ENCODE measurements around the gene CPE.

The CPE gene

DNA sequence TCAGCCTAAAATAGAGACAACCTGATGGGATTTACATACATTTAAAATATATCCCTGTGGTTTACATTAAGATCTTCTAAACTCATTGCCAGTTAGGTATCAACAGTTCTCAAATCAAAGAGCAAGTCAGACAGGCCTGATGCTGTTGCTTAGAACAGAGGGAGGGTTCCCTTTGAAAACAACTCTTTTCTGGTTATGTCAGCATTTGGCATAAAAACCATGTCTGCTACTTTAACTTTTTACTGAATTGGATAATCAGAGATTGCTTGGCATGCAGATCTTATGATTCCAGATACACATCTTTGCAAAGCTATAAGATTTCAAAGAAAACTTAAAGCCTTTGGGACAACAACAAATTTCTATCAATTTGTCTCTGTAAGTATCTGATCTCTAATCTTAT is 140.8 kb downstream of the CPE start:
- H3K4me3 ChIP-seq (replicated peaks; ENCODE audit: low read depth, low read length), result no peak overlapping the region
- TF ChIP-seq, protein P1, sequence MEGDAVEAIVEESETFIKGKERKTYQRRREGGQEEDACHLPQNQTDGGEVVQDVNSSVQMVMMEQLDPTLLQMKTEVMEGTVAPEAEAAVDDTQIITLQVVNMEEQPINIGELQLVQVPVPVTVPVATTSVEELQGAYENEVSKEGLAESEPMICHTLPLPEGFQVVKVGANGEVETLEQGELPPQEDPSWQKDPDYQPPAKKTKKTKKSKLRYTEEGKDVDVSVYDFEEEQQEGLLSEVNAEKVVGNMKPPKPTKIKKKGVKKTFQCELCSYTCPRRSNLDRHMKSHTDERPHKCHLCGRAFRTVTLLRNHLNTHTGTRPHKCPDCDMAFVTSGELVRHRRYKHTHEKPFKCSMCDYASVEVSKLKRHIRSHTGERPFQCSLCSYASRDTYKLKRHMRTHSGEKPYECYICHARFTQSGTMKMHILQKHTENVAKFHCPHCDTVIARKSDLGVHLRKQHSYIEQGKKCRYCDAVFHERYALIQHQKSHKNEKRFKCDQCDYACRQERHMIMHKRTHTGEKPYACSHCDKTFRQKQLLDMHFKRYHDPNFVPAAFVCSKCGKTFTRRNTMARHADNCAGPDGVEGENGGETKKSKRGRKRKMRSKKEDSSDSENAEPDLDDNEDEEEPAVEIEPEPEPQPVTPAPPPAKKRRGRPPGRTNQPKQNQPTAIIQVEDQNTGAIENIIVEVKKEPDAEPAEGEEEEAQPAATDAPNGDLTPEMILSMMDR (IDR thresholded peaks at IDR 0.05; ENCODE audit: low read length, missing control alignments), result no peak
- no peak for DNase-seq (ENCODE audit: low read depth)

DNA sequence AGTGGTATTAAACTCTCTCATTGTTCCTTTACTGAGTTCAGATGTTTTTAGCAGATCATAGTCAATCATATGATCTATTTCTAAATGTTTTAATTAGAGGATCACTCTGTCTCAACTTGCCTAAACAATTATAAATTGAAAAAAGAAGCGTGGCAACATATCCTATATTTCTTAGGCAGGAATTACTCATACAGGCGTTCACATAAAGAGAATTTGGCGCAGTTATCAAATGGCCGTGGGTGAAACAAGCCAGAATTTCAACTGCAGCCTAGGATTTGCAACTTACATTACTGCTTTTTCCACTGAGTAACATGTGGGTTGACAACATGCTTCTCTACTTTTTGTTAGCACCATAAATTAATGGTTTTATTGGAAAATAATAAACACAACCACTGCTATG is 141.3 kb downstream of the CPE start:
- H3K4me3 ChIP-seq (replicated peaks; ENCODE audit: low read depth, low read length), result no peak overlapping the region
- TF ChIP-seq, protein P1 (IDR thresholded peaks at IDR 0.05; ENCODE audit: low read length, missing control alignments), result no peak
- DNase-seq (ENCODE audit: low read depth), result no peak

DNA sequence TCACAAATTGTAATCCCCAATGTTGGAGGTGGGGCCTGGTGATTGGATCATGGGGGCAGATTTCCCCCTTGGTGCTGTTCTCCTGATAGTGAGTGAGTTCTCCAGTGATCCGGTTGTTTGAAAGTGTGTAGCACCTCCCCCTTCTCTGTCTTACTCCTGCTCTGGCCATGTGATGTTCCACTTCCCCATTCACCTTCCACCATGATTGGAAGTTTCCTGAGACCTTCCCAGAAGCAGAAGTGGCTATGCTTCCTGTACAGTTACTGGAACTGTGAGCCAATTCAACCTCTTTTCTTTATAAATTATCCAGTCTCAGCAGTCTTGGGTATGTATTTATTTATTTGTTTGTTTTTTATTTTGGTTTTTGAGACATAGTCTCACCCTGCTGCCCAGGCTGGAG is 143.2 kb downstream of the CPE start:
- DNase-seq (ENCODE audit: low read depth), result no peak
- H3K4me3 ChIP-seq (replicated peaks; ENCODE audit: low read depth, low read length), result no peak overlapping the region
- TF ChIP-seq, protein P1 (IDR thresholded peaks at IDR 0.05; ENCODE audit: low read length, missing control alignments), result no peak

DNA sequence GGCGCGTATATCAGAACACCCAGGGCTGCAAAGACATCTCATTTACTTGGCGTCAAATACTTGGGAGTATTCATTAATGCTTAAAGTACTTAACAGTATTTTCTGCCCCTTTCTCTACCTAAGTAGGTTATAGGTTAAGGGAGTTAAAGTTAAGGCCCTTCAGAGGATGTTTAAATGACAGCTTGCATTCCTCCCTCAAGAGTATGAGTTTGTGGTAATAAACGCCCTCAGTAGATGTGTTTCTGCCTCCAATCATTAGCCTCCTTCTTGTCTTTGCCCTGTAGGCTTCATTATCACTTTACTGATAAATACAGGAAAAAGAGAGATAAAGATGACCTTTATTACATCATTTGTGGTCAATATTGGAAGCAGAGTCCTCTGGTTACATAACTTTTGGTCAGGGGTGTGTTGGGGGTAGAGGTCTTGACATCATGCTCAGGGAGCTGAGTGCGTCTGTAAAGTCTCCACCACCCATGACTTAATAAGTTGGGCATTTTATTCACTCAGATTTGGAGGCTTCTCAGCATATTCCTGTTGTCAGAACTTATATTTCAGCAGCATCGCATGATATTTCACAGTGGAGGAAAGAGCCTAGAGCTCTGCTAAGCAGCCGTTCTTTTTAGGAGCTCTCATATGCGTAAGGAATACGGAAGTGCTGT is 145.9 kb downstream of the CPE start:
- TF ChIP-seq, protein P1 (IDR thresholded peaks at IDR 0.05; ENCODE audit: low read length, missing control alignments), result no peak
- no peak overlapping the region for H3K4me3 ChIP-seq (replicated peaks; ENCODE audit: low read depth, low read length)
- peak; percentile 73 for DNase-seq (ENCODE audit: low read depth)

DNA sequence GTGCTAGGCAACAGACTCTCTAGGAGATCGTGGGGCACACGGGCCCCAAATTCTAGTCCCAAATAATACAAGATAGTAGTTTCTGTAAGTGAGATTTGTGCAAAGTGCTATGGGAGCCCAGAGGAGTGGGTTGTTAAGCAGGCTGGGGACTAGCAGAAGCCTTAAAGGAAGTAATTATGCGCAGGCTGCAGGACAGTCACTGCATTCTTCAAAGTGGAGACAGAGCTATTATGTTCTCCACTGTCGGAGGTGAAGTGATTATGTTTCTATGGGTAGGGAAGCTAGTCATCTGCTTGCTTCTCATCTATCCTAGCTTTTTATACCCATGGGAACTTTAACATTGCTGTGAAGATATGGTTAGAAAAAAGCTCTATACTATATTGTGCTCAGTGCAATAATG is 154.2 kb downstream of the CPE start:
- TF ChIP-seq, protein P1 (IDR thresholded peaks at IDR 0.05; ENCODE audit: low read length, missing control alignments), result no peak
- DNase-seq (ENCODE audit: low read depth), result no peak
- H3K4me3 ChIP-seq (replicated peaks; ENCODE audit: low read depth, low read length), result no peak overlapping the region

DNA sequence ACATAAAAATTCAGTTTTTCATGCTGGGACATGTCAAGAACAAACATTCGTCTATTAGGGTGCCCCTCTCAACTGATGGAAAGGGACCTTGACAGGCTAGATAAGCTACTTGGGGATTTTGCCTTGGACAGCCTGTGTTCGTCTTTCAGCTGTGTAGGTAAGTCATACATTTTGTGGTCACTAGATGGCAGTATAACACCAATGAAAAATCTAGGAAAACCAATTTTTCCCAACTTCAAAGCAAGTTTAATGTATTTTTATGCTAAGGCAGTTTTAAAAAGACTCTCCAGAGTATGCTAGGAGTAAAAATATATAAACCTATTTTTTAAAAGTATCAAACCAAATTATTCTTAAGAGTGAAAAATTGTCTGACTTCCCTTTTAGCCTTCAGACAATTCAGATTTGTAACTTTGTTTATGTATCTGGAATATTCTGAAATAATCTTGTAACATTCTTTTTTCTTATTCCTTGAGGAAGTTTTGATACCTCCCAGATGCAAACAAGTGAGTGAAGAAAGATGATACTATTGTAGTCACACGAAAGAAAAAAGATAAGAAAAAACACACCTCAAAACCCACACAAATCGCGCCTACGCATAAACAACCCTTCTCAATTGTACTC is 158.3 kb downstream of the CPE start:
- TF ChIP-seq, protein P1 (IDR thresholded peaks at IDR 0.05; ENCODE audit: low read length, missing control alignments), result peak; percentile 52
- peak; percentile 83 for DNase-seq (ENCODE audit: low read depth)
- no peak overlapping the region for H3K4me3 ChIP-seq (replicated peaks; ENCODE audit: low read depth, low read length)

DNA sequence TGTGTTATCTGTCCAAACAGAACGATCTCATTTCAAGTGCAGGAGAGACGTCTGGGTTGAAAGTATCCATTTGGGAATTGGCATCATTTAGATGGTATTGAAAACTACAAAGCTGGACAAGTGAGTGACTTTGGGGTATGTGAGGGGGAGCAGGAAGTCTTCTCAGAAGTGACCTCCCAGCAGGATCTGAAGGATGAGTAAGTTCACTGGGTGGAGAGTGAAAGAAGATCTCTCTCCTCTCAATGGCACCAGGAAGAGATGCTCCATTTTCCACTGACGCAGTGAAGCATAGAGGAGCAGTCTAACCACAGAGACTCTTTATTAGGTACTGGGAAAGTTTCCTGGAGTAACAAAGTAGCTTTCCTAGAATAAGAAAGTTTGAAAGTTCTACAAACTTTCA is 161.0 kb downstream of the CPE start:
- TF ChIP-seq, protein P1 (IDR thresholded peaks at IDR 0.05; ENCODE audit: low read length, missing control alignments), result no peak
- H3K4me3 ChIP-seq (replicated peaks; ENCODE audit: low read depth, low read length), result no peak overlapping the region
- DNase-seq (ENCODE audit: low read depth), result no peak
